OCI-LY1 (cell line): Measurements from ENCODE around the gene GCC2.

Source experiments
- H2AFZ ChIP-seq: fragments of 200-600 bp; sonication (generic), shearing (Covaris generic); 2 replicates; pipeline ENCODE4 v1.6.0; 2014; ENCODE audit warnings: antibody characterized with exemption, mild to moderate bottlenecking, low read length
- H3F3A ChIP-seq: fragments of 200-600 bp; sonication (generic), shearing (Covaris generic); 2 replicates; pipeline ENCODE4 v1.6.0; 2014; ENCODE audit warnings: mild to moderate bottlenecking, antibody characterized with exemption, low read length, moderate library complexity; ENCODE audit not compliant: insufficient read depth
- H3K27ac ChIP-seq: fragments of 200-600 bp; sonication (generic); 2 replicates; pipeline ENCODE4 v1.5.1; 2014; ENCODE audit warnings: low read length, mixed run types, mild to moderate bottlenecking, low read depth; ENCODE audit not compliant: poor library complexity, severe bottlenecking
- H3K27me3 ChIP-seq: fragments of 200-600 bp; sonication (generic); 2 replicates; pipeline ENCODE4 v1.6.0; 2014; ENCODE audit warnings: antibody characterized with exemption, mild to moderate bottlenecking, low read length, moderate library complexity; ENCODE audit not compliant: insufficient read depth
- H3K36me3 ChIP-seq: fragments of 200-600 bp; sonication (generic); 2 replicates; pipeline ENCODE4 v1.6.1; 2014; ENCODE audit warnings: mild to moderate bottlenecking, antibody characterized with exemption, low read length, moderate library complexity, mixed read lengths; ENCODE audit not compliant: insufficient read depth
- H3K4me1 ChIP-seq: fragments of 200-600 bp; sonication (generic); 2 replicates; pipeline ENCODE4 v1.5.1; 2014; ENCODE audit warnings: mild to moderate bottlenecking, low read length, moderate library complexity; ENCODE audit not compliant: insufficient read depth, severe bottlenecking
- H3K4me2 ChIP-seq: fragments of 200-600 bp; sonication (generic), shearing (Covaris generic); 2 replicates; pipeline ENCODE4 v1.6.1; 2014; ENCODE audit warnings: low read length
- H3K4me3 ChIP-seq: fragments of 200-600 bp; sonication (generic); 2 replicates; pipeline ENCODE4 v1.5.1; 2014; ENCODE audit warnings: low read length, low read depth, mild to moderate bottlenecking, mixed read lengths; ENCODE audit not compliant: poor library complexity, severe bottlenecking
- H3K79me2 ChIP-seq: fragments of 200-600 bp; shearing (Covaris generic); 2 replicates; pipeline ENCODE4 v1.6.1; 2016; ENCODE audit warnings: mixed run types, low read length, mixed read lengths; ENCODE audit not compliant: insufficient read depth
- H3K9ac ChIP-seq: fragments of 200-600 bp; sonication (generic), shearing (Covaris generic); 2 replicates; pipeline ENCODE4 v1.6.1; 2014; ENCODE audit warnings: mild to moderate bottlenecking, low read length, mixed read lengths
- H3K9me2 ChIP-seq: fragments of 200-600 bp; sonication (generic), shearing (Covaris generic); 2 replicates; pipeline ENCODE4 v1.6.1; 2014; ENCODE audit warnings: low read depth, mild to moderate bottlenecking, low read length, mixed read lengths
- H3K9me3 ChIP-seq: fragments of 200-600 bp; shearing (Covaris generic); 2 replicates; pipeline ENCODE4 v1.6.1; 2014; ENCODE audit warnings: low read length, mixed read lengths
- H4K20me1 ChIP-seq: fragments of 200-600 bp; sonication (generic), shearing (Covaris generic); 2 replicates; pipeline ENCODE4 v1.6.0; 2016; ENCODE audit warnings: mild to moderate bottlenecking, low read length; ENCODE audit not compliant: insufficient read depth
- CTCF ChIP-seq: fragments of 200-600 bp; sonication (generic), shearing (Covaris generic); IDR thresholded peaks from 2 replicates; pipeline ENCODE4 v1.5.1; 2017; ENCODE audit warnings: mild to moderate bottlenecking, antibody characterized with exemption, low read length, moderate library complexity, mixed read lengths
- EZH2 ChIP-seq: fragments of 200-600 bp; sonication (generic), shearing (Covaris generic); IDR thresholded peaks from 2 replicates; pipeline ENCODE4 v1.8.0; 2017; ENCODE audit warnings: borderline replicate concordance, mixed run types, mild to moderate bottlenecking, antibody characterized with exemption, low read length, moderate library complexity, mixed read lengths

Gene GCC2

GRCh38 chr2:108409768-108410167 is 39.2 kb upstream of the GCC2 start:
- no peaks in the 10 kb centered on the region for H3K9me3 ChIP-seq
- no peak overlapping the region for H2AFZ ChIP-seq
- H3F3A ChIP-seq = no peaks in the 10 kb centered on the region
- no peaks in the 10 kb centered on the region for H3K9me2 ChIP-seq
- no peak overlapping the region for H3K4me2 ChIP-seq
- H3K9ac ChIP-seq = no peak overlapping the region
- no peaks in the 10 kb centered on the region for H3K79me2 ChIP-seq
- no peaks in the 10 kb centered on the region for H3K4me1 ChIP-seq
- no peak overlapping the region for H3K27ac ChIP-seq
- no peaks in the 10 kb centered on the region for H4K20me1 ChIP-seq
- TF ChIP-seq EZH2 (no peak), CTCF (no peak)
- no peaks in the 10 kb centered on the region for H3K27me3 ChIP-seq
- H3K36me3 ChIP-seq = no peaks in the 10 kb centered on the region
- no peak overlapping the region for H3K4me3 ChIP-seq

GRCh38 chr2:108412995-108413710 is 35.9 kb upstream of the GCC2 start:
- H3K9me2 ChIP-seq = no peaks in the 10 kb centered on the region
- TF ChIP-seq EZH2 (no peak), CTCF (no peak)
- H3K4me2 ChIP-seq = no peak overlapping the region
- H2AFZ ChIP-seq = no peak overlapping the region
- H4K20me1 ChIP-seq = no peaks in the 10 kb centered on the region
- no peak overlapping the region for H3K27ac ChIP-seq
- H3F3A ChIP-seq = no peaks in the 10 kb centered on the region
- no peaks in the 10 kb centered on the region for H3K79me2 ChIP-seq
- no peaks in the 10 kb centered on the region for H3K36me3 ChIP-seq
- H3K9ac ChIP-seq = no peak overlapping the region
- H3K4me3 ChIP-seq = no peak overlapping the region
- no peaks in the 10 kb centered on the region for H3K9me3 ChIP-seq
- no peaks in the 10 kb centered on the region for H3K4me1 ChIP-seq
- no peaks in the 10 kb centered on the region for H3K27me3 ChIP-seq

GRCh38 chr2:108413711-108414095 is 35.3 kb upstream of the GCC2 start:
- no peaks in the 10 kb centered on the region for H3K27me3 ChIP-seq
- H3K9me3 ChIP-seq = no peaks in the 10 kb centered on the region
- no peak overlapping the region for H2AFZ ChIP-seq
- H3K27ac ChIP-seq = no peak overlapping the region
- H3K4me3 ChIP-seq = no peak overlapping the region
- H3K9ac ChIP-seq = no peak overlapping the region
- no peaks in the 10 kb centered on the region for H3K9me2 ChIP-seq
- no peaks in the 10 kb centered on the region for H3K4me1 ChIP-seq
- TF ChIP-seq EZH2 (no peak), CTCF (no peak)
- no peaks in the 10 kb centered on the region for H3K36me3 ChIP-seq
- H3F3A ChIP-seq = no peaks in the 10 kb centered on the region
- no peaks in the 10 kb centered on the region for H4K20me1 ChIP-seq
- no peaks in the 10 kb centered on the region for H3K79me2 ChIP-seq
- H3K4me2 ChIP-seq = no peak overlapping the region
